Measurements from ENCODE around the gene PTPRN2. TPM values are rescaled to one million over a fixed set of nuclear protein-coding genes. Genes with fewer than 3 reads are reported as not detected.

Gene PTPRN2
- polyA plus RNA-seq, 6 donors from 2014 or later, result 1.4 to 4.6 (median 3.8) TPM

- H3K27me3 Mint-ChIP-seq, result no peaks in the 10 kb centered on the region
- peaks cover 0 to 7% (median 0%) of the 10 kb centered on the region in 7 donors for H3K9me3 Mint-ChIP-seq
- DNase-seq (no peak), ATAC-seq (ENCODE audit: low read depth in 2 of 2) (no peak)
- H3K27ac Mint-ChIP-seq, result no peak overlapping the region
- no peaks in the 10 kb centered on the region for H3K36me3 Mint-ChIP-seq
- H3K4me1 Mint-ChIP-seq, result no peaks in the 10 kb centered on the region
- no peak overlapping the region for H3K4me3 Mint-ChIP-seq
Observed at GRCh38 chr7:158005531-158005930, 582.1 kb downstream of the PTPRN2 start.

GRCh38 chr7:158004123-158004490, 583.5 kb downstream of the PTPRN2 start:
- Mint-ChIP-seq H3K4me1 (no peaks in the 10 kb centered on the region), H3K9me3 (peaks cover 0 to 7% (median 0%) of the 10 kb centered on the region in 7 donors), H3K36me3 (no peaks in the 10 kb centered on the region), H3K4me3 (no peak overlapping the region), H3K27ac (no peak overlapping the region), H3K27me3 (no peaks in the 10 kb centered on the region)
- no peak for DNase-seq
- ATAC-seq (ENCODE audit: low read depth in 2 of 2), result no peak

DNA sequence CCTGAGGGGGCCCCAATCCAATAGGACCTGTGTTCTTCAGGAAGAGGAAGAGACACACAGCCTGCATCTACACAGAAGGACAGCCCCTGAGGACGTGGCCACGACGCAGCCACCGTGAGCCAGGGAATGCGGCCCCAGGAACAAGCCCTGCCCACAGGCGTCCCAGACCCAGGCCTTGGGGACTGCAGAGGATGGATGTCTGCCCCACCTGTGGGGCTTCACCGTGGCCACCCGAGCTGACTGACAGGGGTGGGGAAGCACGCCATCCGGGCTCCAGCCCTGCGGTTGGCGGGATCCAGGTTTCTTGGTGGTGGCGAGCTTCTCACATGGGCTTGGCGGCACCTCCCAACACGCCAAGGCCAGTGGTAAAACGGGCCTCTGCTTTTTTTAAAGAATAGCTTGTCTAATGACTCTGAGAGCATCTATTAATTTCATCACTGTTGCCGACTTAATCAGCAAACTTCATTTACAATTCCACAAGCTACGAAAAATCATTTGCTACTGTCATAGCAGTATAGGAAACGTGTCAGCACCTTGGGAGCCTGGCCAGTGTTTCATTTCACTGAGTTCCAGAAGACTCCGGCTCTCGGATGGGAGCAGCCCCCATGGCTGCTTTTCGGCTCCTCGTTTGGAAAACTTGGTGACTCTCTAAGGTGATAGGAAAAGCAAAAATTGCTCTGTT, 584.0 kb downstream of the PTPRN2 start:
- Mint-ChIP-seq H3K36me3 (no peaks in the 10 kb centered on the region), H3K4me3 (no peak overlapping the region), H3K27me3 (no peaks in the 10 kb centered on the region), H3K9me3 (peaks cover 0 to 7% (median 0%) of the 10 kb centered on the region in 7 donors), H3K4me1 (no peaks in the 10 kb centered on the region), H3K27ac (no peak overlapping the region)
- ATAC-seq (ENCODE audit: low read depth in 2 of 2) (no peak), DNase-seq (no peak)

DNA sequence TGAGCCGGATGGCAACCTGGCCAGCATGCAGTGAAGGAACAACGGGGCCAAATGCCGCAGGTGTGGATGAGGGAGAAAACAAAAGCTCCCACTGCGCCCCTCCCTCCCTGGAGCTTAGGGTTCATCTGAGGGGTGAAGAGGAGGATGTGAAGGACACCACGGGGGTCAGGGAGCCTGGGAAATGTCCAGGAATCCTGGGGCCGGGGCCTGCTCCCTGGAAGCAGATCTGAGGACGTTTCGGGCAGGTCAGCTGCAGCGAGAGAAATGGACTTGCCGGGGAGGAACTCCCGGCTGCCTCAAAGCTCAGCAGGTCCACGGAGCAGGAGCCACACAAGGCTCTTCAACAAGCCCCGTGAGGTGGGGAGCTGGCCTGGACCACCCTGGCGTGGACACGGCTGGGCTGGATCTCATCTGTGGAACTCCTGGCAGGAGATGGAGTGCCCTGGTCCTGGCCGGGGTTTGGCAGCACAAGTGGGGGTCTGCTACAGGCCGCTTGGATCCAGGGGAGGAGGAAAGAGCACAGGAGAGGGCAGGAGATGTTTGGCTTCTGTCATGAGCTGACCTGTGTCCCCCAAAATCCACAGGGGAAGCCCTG, 585.0 kb downstream of the PTPRN2 start:
- Mint-ChIP-seq H3K4me1 (no peaks in the 10 kb centered on the region), H3K27ac (no peak overlapping the region), H3K36me3 (no peaks in the 10 kb centered on the region), H3K4me3 (peak overlapping the region in 1 of 8 donors; percentile 44), H3K9me3 (peaks cover 0 to 3% (median 0%) of the 10 kb centered on the region in 7 donors), H3K27me3 (no peaks in the 10 kb centered on the region)
- DNase-seq (no peak), ATAC-seq (ENCODE audit: low read depth in 2 of 2) (no peak)

DNA sequence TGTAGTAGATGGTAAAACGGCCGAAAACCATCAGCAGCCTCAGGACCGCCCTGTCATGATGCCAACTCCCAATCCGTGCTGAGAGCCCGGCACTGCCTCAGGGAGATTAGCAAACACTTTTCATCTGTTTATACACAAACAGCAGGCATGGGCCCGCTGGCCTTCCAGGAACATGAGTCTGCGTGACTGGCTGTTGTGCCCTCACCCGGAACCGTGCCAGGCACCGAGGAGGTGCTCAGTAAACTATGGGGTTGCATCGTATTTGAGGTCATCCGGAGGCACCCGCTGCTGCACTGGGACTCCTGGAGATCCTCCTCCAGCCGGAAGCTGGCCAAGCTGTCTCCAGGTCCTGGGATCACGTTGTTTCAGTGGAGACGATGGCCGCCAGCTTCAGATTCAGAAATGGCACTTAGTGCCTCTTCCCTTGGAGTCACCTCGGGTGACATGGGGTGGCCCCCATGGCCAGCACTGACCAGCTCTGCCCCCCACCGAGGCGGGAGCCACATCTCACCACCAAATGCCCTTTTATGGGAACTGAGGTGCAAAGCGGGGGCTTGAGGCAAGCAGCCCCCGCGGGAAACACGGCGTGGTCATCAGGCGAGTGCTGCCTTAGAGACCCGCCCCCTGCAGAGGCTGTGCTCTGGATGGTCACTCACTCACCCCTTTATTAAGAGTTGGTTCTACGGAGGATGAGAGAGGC, 585.9 kb downstream of the PTPRN2 start:
- no peak for DNase-seq
- ATAC-seq (ENCODE audit: low read depth in 2 of 2), result no peak
- H3K9me3 Mint-ChIP-seq, result no peaks in the 10 kb centered on the region
- no peak overlapping the region for H3K4me3 Mint-ChIP-seq
- no peaks in the 10 kb centered on the region for H3K27me3 Mint-ChIP-seq
- no peak overlapping the region for H3K27ac Mint-ChIP-seq
- H3K4me1 Mint-ChIP-seq, result no peaks in the 10 kb centered on the region
- H3K36me3 Mint-ChIP-seq, result no peaks in the 10 kb centered on the region

GRCh38 chr7:158001003-158001402, 586.6 kb downstream of the PTPRN2 start:
- no peak overlapping the region for H3K27ac Mint-ChIP-seq
- no peaks in the 10 kb centered on the region for H3K4me1 Mint-ChIP-seq
- peaks cover 0 to 1% (median 0%) of the 10 kb centered on the region in 7 donors for H3K9me3 Mint-ChIP-seq
- ATAC-seq (ENCODE audit: low read depth in 2 of 2) (no peak), DNase-seq (no peak)
- no peaks in the 10 kb centered on the region for H3K36me3 Mint-ChIP-seq
- H3K27me3 Mint-ChIP-seq, result no peaks in the 10 kb centered on the region
- no peak overlapping the region for H3K4me3 Mint-ChIP-seq

DNA sequence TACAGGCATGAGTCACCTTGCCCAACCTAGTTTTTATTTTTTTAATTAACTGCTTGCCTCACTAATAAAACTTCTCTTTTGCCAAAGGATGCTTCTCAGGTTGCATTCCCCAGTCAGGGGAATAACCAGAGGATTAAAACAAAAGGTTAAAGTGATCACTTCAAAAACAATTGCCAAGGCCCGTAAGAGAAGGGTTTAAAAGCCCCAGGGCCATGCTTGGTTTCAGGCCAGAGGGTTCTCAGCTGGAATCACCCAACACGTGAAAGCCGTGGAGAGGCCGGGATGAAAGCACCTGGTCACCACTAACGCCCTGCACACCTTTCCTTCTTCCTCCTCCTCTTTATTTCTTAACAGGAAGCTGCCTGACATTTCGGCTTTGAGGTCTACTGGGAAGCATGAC, 587.5 kb downstream of the PTPRN2 start:
- Mint-ChIP-seq H3K27ac (no peak overlapping the region), H3K4me1 (no peaks in the 10 kb centered on the region), H3K27me3 (no peaks in the 10 kb centered on the region), H3K36me3 (no peaks in the 10 kb centered on the region), H3K9me3 (peaks cover 0 to 6% (median 0%) of the 10 kb centered on the region in 7 donors), H3K4me3 (no peak overlapping the region)
- DNase-seq (no peak), ATAC-seq (ENCODE audit: low read depth in 2 of 2) (no peak)

GRCh38 chr7:157998884-157999552, 588.6 kb downstream of the PTPRN2 start:
- no peaks in the 10 kb centered on the region for H3K36me3 Mint-ChIP-seq
- H3K4me3 Mint-ChIP-seq, result no peak overlapping the region
- no peak overlapping the region for H3K27ac Mint-ChIP-seq
- H3K4me1 Mint-ChIP-seq, result no peaks in the 10 kb centered on the region
- no peaks in the 10 kb centered on the region for H3K27me3 Mint-ChIP-seq
- H3K9me3 Mint-ChIP-seq, result peaks cover 0 to 6% (median 0%) of the 10 kb centered on the region in 7 donors
- no peak for DNase-seq
- no peak for ATAC-seq (ENCODE audit: low read depth in 2 of 2)

DNA sequence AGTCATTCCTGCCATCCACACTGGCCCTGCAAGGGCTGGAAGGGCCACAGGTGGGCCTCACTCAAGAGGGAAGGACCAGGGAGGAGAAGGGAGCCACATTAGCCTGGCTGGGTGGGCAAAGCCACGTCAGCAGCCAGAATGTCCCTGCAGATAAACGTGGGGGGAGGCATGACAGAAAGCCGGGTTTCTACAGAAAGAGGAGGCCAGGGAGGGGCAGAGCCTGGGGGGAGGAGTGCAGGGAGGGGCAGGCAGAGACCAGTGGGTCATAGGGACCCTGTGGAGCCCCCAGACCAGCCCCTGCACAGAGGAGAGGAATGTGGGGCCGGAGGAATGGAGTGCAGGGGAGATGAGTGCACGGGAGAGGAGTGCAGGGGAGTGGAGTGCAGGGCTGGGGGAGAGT, 590.2 kb downstream of the PTPRN2 start:
- no peak overlapping the region for H3K4me3 Mint-ChIP-seq
- no peak overlapping the region for H3K27ac Mint-ChIP-seq
- H3K4me1 Mint-ChIP-seq, result no peaks in the 10 kb centered on the region
- peaks cover 0 to 6% (median 0%) of the 10 kb centered on the region in 7 donors for H3K9me3 Mint-ChIP-seq
- DNase-seq (no peak), ATAC-seq (ENCODE audit: low read depth in 2 of 2) (no peak)
- H3K36me3 Mint-ChIP-seq, result no peaks in the 10 kb centered on the region
- no peaks in the 10 kb centered on the region for H3K27me3 Mint-ChIP-seq

DNA sequence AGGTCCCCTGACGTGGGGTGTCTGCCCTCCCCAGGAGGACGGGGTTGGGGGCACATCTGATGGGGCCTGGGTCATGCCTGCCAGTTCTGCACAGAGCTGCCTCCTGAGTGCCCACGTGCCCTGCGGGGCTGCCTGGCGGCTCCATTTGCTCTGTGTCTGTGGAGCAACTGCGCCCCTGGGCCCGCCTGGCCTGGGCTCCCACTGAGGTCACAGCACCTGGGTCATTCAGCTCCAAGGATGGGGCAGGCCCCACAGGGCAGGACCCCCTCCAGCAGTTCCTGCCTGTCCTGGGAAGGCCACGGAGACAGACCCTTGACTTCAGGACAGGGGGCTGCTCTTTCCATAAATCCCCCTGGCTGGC, 590.6 kb downstream of the PTPRN2 start:
- no peak overlapping the region for H3K4me3 Mint-ChIP-seq
- H3K4me1 Mint-ChIP-seq, result no peaks in the 10 kb centered on the region
- peaks cover 0 to 6% (median 0%) of the 10 kb centered on the region in 7 donors for H3K9me3 Mint-ChIP-seq
- no peak for ATAC-seq (ENCODE audit: low read depth in 2 of 2)
- DNase-seq, result no peak
- no peaks in the 10 kb centered on the region for H3K36me3 Mint-ChIP-seq
- H3K27me3 Mint-ChIP-seq, result no peaks in the 10 kb centered on the region
- no peak overlapping the region for H3K27ac Mint-ChIP-seq

GRCh38 chr7:157996359-157997079, 591.1 kb downstream of the PTPRN2 start:
- peak overlapping the region in 1 of 6 donors; percentile 38 for H3K27ac Mint-ChIP-seq
- H3K4me3 Mint-ChIP-seq, result peak overlapping the region in 1 of 8 donors; percentile 22
- ATAC-seq (ENCODE audit: low read depth in 2 of 2) (no peak), DNase-seq (no peak)
- H3K4me1 Mint-ChIP-seq, result no peaks in the 10 kb centered on the region
- H3K9me3 Mint-ChIP-seq, result peaks cover 0 to 6% (median 0%) of the 10 kb centered on the region in 7 donors
- no peaks in the 10 kb centered on the region for H3K36me3 Mint-ChIP-seq
- no peaks in the 10 kb centered on the region for H3K27me3 Mint-ChIP-seq

- Mint-ChIP-seq H3K4me1 (no peaks in the 10 kb centered on the region), H3K27me3 (no peaks in the 10 kb centered on the region), H3K4me3 (no peak overlapping the region), H3K9me3 (peaks cover 0 to 6% (median 0%) of the 10 kb centered on the region in 7 donors), H3K27ac (no peak overlapping the region), H3K36me3 (no peaks in the 10 kb centered on the region)
- no peak for DNase-seq
- no peak for ATAC-seq (ENCODE audit: low read depth in 2 of 2)
Observed at GRCh38 chr7:157995815-157996214, 591.8 kb downstream of the PTPRN2 start.

- Mint-ChIP-seq H3K4me1 (no peaks in the 10 kb centered on the region), H3K27me3 (no peaks in the 10 kb centered on the region), H3K36me3 (no peaks in the 10 kb centered on the region), H3K4me3 (no peak overlapping the region), H3K9me3 (peaks cover 0 to 6% (median 0%) of the 10 kb centered on the region in 7 donors), H3K27ac (no peak overlapping the region)
- DNase-seq (no peak), ATAC-seq (ENCODE audit: low read depth in 2 of 2) (no peak)
Observed at GRCh38 chr7:157994319-157994718, 593.3 kb downstream of the PTPRN2 start.
